HEK293T (cell line): ENCODE measurements around the gene GALNT2.

Source experiments
- ARNT ChIP-seq: fragments of 450-650 bp; IDR thresholded peaks from 2 replicates; pipeline ENCODE4 v1.6.1; 2017; ENCODE audit warnings: mild to moderate bottlenecking
- BHLHE40 ChIP-seq: fragments of 450-650 bp; IDR thresholded peaks from 2 replicates; pipeline ENCODE4 v1.6.1; 2016; ENCODE audit warnings: mild to moderate bottlenecking, moderate library complexity, borderline replicate concordance
- ELF4 ChIP-seq: fragments of 450-650 bp; IDR thresholded peaks from 2 replicates; pipeline ENCODE4 v1.6.1; 2017; ENCODE audit warnings: antibody characterized with exemption
- FOXA1 ChIP-seq: fragments of 450-650 bp; IDR thresholded peaks from 2 replicates; pipeline ENCODE4 v1.6.1; 2016; ENCODE audit warnings: mild to moderate bottlenecking
- FOXK2 ChIP-seq: fragments of 450-650 bp; IDR thresholded peaks from 2 replicates; pipeline ENCODE4 v1.6.1; 2016; ENCODE audit warnings: mild to moderate bottlenecking
- FOXM1 ChIP-seq: fragments of 450-650 bp; IDR thresholded peaks from 2 replicates; pipeline ENCODE4 v1.6.1; 2017; ENCODE audit warnings: mild to moderate bottlenecking, borderline replicate concordance
- HDGF ChIP-seq: fragments of 450-650 bp; IDR thresholded peaks from 2 replicates; pipeline ENCODE4 v1.6.1; 2017; ENCODE audit warnings: antibody characterized with exemption, borderline replicate concordance
- L3MBTL2 ChIP-seq: fragments of 450-650 bp; conservative IDR thresholded peaks from 2 replicates; pipeline ENCODE4 v1.6.1; 2016; ENCODE audit warnings: mild to moderate bottlenecking
- LEF1 ChIP-seq: fragments of 450-650 bp; IDR thresholded peaks from 2 replicates; pipeline ENCODE4 v1.6.1; 2017; ENCODE audit warnings: mild to moderate bottlenecking, borderline replicate concordance
- PKNOX1 ChIP-seq: fragments of 450-650 bp; IDR thresholded peaks from 2 replicates; pipeline ENCODE4 v1.6.1; 2016
- SP1 ChIP-seq: fragments of 450-650 bp; IDR thresholded peaks from 2 replicates; pipeline ENCODE4 v1.6.1; 2017
- SUZ12 ChIP-seq: fragments of 450-650 bp; IDR thresholded peaks from 2 replicates; pipeline ENCODE4 v1.6.1; 2016; ENCODE audit warnings: mild to moderate bottlenecking
- TARDBP ChIP-seq: fragments of 450-650 bp; IDR thresholded peaks from 2 replicates; pipeline ENCODE4 v1.6.1; 2016
- ZNF384 ChIP-seq: fragments of 450-650 bp; IDR thresholded peaks from 2 replicates; pipeline ENCODE4 v1.6.1; 2016

GRCh38 chr1:230166366-230167132, 99.5 kb downstream of the GALNT2 start:
- TF ChIP-seq HDGF (no peak), FOXA1 (no peak), FOXM1 (no peak), BHLHE40 (no peak), ELF4 (no peak), FOXK2 (no peak), SP1 (no peak), PKNOX1 (no peak), ZNF384 (no peak), SUZ12 (no peak), LEF1 (no peak), TARDBP (no peak), L3MBTL2 (no peak), ARNT (no peak)
